Transverse colon (tissue), 4 donors: ENCODE data around the gene SVIL. TPM values are rescaled to one million over a fixed set of nuclear protein-coding genes. Genes with fewer than 3 reads are reported as not detected.
"Not testable (repeated sequence)": the region's sequence is repeated elsewhere in the genome, so short reads cannot be mapped to it uniquely, and the experiment has no call there.

Experiments used
- DNase-seq: peaks from one replicate; pipeline ENCODE4 v3.0.0-alpha.2; 2019
- H3K27ac ChIP-seq, 4 donors: fragments of 200-600 bp; sonication (generic); 2 replicates each; pipeline ENCODE4 v1.5.1; 2016 to 2018; ENCODE audit warnings: inconsistent platforms in 4 of 4
- H3K27me3 ChIP-seq: fragments of 200-600 bp; sonication (generic); 2 replicates; pipeline ENCODE4 v1.5.1; 2017; ENCODE audit warnings: inconsistent platforms
- H3K36me3 ChIP-seq, 4 donors: fragments of 200-600 bp; sonication (generic); 2 replicates each; pipeline ENCODE4 v1.5.1; 2017 to 2019; ENCODE audit warnings: inconsistent platforms in 4 of 4
- H3K4me1 ChIP-seq, 4 donors: fragments of 200-600 bp; sonication (generic); 2 replicates each; pipeline ENCODE4 v1.5.1; 2017 to 2020; ENCODE audit warnings: inconsistent platforms in 4 of 4
- H3K4me3 ChIP-seq, 4 donors: fragments of 200-600 bp; sonication (generic); 1 replicate in 1 of 4; 2 replicates in 3 of 4; pipeline versions ENCODE4 v1.5.1 to v1.6.1; 2017 to 2019; ENCODE audit warnings: inconsistent platforms in 4 of 4
- H3K9me3 ChIP-seq, 2 donors: fragments of 200-600 bp; sonication (generic); 2 replicates each; pipeline ENCODE4 v1.5.1; 2017 to 2019; ENCODE audit warnings: inconsistent platforms in 2 of 2
- CTCF ChIP-seq, 5 experiments: fragments of 200-600 bp in 3 of 5; fragments of 450-650 bp in 2 of 5; sonication (generic) in 3 of 5; IDR thresholded peaks; 1 replicate in 2 of 5; 2 replicates in 3 of 5; pipeline ENCODE4 v1.5.1; 2016 to 2017; ENCODE audit warnings: antibody characterized with exemption in 5 of 5, inconsistent platforms in 3 of 5, mild to moderate bottlenecking in 2 of 5, moderate library complexity in 1 of 5
- EP300 ChIP-seq: sonication (generic); formaldehyde crosslinking; IDR thresholded peaks from one replicate; pipeline ENCODE4 v1.6.1; 2017; ENCODE audit warnings: antibody characterized with exemption, low read depth
- POLR2A ChIP-seq: fragments of 450-650 bp; IDR thresholded peaks from one replicate; pipeline ENCODE4 v1.6.1; 2016; ENCODE audit warnings: antibody characterized with exemption, mild to moderate bottlenecking, moderate library complexity
- POLR2AphosphoS5 ChIP-seq, 3 donors: sonication (generic); formaldehyde crosslinking; IDR thresholded peaks; one replicate each; pipeline ENCODE4 v1.6.1; 2016; ENCODE audit warnings: antibody characterized with exemption in 3 of 3
- WGBS, 2 donors: methylation state at CpG; one replicate each; pipeline ENCODE4 v1.1.5; 2018; ENCODE audit warnings: low coverage in 1 of 2; 5-methylcytosine and 5-hydroxymethylcytosine counted together
- in situ Hi-C, 4 donors: fragments of 200-750 bp; cut with MboI; loops; one replicate each; pipeline versions ENCODE4 v1.15.0 to v1.15.1; 2017; ENCODE audit warnings: low sequenced_read_pairs in 3 of 4, low pct_ligation_motif_present in 1 of 4, low pct_unique_long_range_greater_than_20kb in 1 of 4
- intact Hi-C: fragments of 100-400 bp; cut with DNase I; formaldehyde crosslinking; loops from one replicate; pipeline ENCODE4 v1.15.1; 2023; ENCODE audit warnings: low total_unique reads
- total RNA-seq, 4 donors: library from RNA; depleted of rRNA; stranded (reverse); fragments of >200 nt; gene quantifications; one replicate each; pipeline ENCODE4 v1.1.0, GENCODE V29; 2016

SVIL gene
- total RNA-seq, 4 donors from 2014 or later = 146 to 192 (median 156) TPM

- Histone ChIP-seq H3K4me3 (no peak overlapping the region), H3K27ac (peak overlapping the region; percentile 85 to 90 (median 88)), H3K9me3 (no peaks in the 10 kb centered on the region), H3K36me3 (no peaks in the 10 kb centered on the region), H3K27me3 (no peaks in the 10 kb centered on the region), H3K4me1 (peaks cover 12 to 79% (median 45%) of the 10 kb centered on the region in 4 donors)
- DNase-seq = no peak
- intact Hi-C loops (no loop called here), in situ Hi-C loops (no loop called here)
- TF ChIP-seq CTCF (IDR thresholded peaks at IDR 0.05) (no peak), POLR2AphosphoS5 (IDR thresholded peaks at IDR 0.05) (no peak), EP300 (no peak), POLR2A (no peak)
- 76 to 77% methylated on average over 6 to 12 of the region's 12 CpGs for WGBS, 2 donors
These were observed 5.8 kb downstream of the SVIL start for GRCh38 chr10:29628912-29629526.

- in situ Hi-C loops = no loop called here
- 48 to 58% methylated on average over 5 of the region's 5 CpGs for WGBS, 2 donors
These were observed 6.5 kb downstream of the SVIL start for GRCh38 chr10:29628311-29628710.

GRCh38 chr10:29627201-29628132 lies 7.3 kb downstream of the SVIL start:
- Histone ChIP-seq H3K27me3 (no peaks in the 10 kb centered on the region), H3K9me3 (no peaks in the 10 kb centered on the region), H3K36me3 (no peaks in the 10 kb centered on the region), H3K4me1 (peaks cover 12 to 86% (median 47%) of the 10 kb centered on the region in 4 donors), H3K27ac (peak overlapping the region; percentile 7 to 90 (median 64)), H3K4me3 (no peak overlapping the region)
- 68 to 71% methylated on average over 7 of the region's 7 CpGs for WGBS, 2 donors
- intact Hi-C loops (no loop called here), in situ Hi-C loops (no loop called here)
- no peak for TF ChIP-seq EP300
- TF ChIP-seq POLR2A = no peak
- TF ChIP-seq POLR2AphosphoS5 (IDR thresholded peaks at IDR 0.05) = no peak
- no peak for TF ChIP-seq CTCF (IDR thresholded peaks at IDR 0.05)
- no peak for DNase-seq

More at GRCh38 chr10:29628311-29628710, 6.5 kb downstream of the SVIL start:
- no peak overlapping the region for H3K4me3 ChIP-seq
- no peaks in the 10 kb centered on the region for H3K27me3 ChIP-seq
- H3K4me1 ChIP-seq = peaks cover 12 to 79% (median 47%) of the 10 kb centered on the region in 4 donors
- no peak for DNase-seq
- H3K36me3 ChIP-seq = no peaks in the 10 kb centered on the region
- intact Hi-C loops = no loop called here
- no peaks in the 10 kb centered on the region for H3K9me3 ChIP-seq
- H3K27ac ChIP-seq = peak overlapping the region; percentile 85 to 90 (median 88)
- TF ChIP-seq POLR2AphosphoS5 (IDR thresholded peaks at IDR 0.05) (no peak), CTCF (IDR thresholded peaks at IDR 0.05) (no peak), POLR2A (no peak), EP300 (no peak)

GRCh38 chr10:29624357-29624756 lies 10.4 kb downstream of the SVIL start:
- Histone ChIP-seq H3K4me1 (peaks cover 8 to 81% (median 37%) of the 10 kb centered on the region in 4 donors), H3K27ac (peak overlapping the region; percentile 30 to 59 (median 54))
- H3K9me3 ChIP-seq, H3K4me3 ChIP-seq, in situ Hi-C loops, intact Hi-C loops, DNase-seq, H3K27me3 ChIP-seq, H3K36me3 ChIP-seq: not testable (repeated sequence)
- 82 to 90% methylated on average over 6 of the region's 6 CpGs for WGBS, 2 donors
